A673 (cell line): ENCODE data around the gene HMGXB3. TPM values are rescaled to one million over a fixed set of nuclear protein-coding genes. Genes with fewer than 3 reads are reported as not detected.
"Not testable (repeated sequence)": the region's sequence is repeated elsewhere in the genome, so short reads cannot be mapped to it uniquely, and the experiment has no call there.

Experiments used
- BruUV-seq: library from RNA; stranded (reverse); fragments of 400-500 nt; replicated peaks from 2 replicates; lab custom pipeline; 2021; lab: Mats Ljungman, UMichigan
- CTCF ChIA-PET: fragments of 300-600 bp; sonication (Branson Sonifier 250); formaldehyde crosslinking; loops from one replicate; lab custom pipeline; 2022; ENCODE audit warnings: antibody characterized with exemption; lab: Charles Lee
- POLR2A ChIA-PET: fragments of 300-600 bp; sonication (Branson Sonifier 250); formaldehyde crosslinking; loops from one replicate; lab custom pipeline; 2022; ENCODE audit warnings: antibody characterized with exemption; ENCODE audit not compliant: low non-redundant PET; lab: Charles Lee
- DNase-seq: peaks from one replicate; pipeline ENCODE4 v3.0.0-alpha.2; 2015; ENCODE audit warnings: low spot score
- H3K27ac ChIP-seq: fragments of 200-600 bp; sonication (generic); 2 replicates; pipeline ENCODE4 v1.5.1; 2016; ENCODE audit warnings: mixed run types, low read depth, mild to moderate bottlenecking, mixed read lengths, antibody characterized with exemption, low read length; ENCODE audit not compliant: poor library complexity, severe bottlenecking
- H3K27me3 ChIP-seq: fragments of 200-600 bp; sonication (generic); replicated peaks from 2 replicates; pipeline ENCODE4 v1.6.1; 2017; ENCODE audit warnings: mixed run types, low read depth, mild to moderate bottlenecking, mixed read lengths, antibody characterized with exemption, low read length; ENCODE audit not compliant: insufficient read depth, poor library complexity
- H3K36me3 ChIP-seq: fragments of 200-600 bp; sonication (generic); 2 replicates; pipeline ENCODE4 v1.6.1; 2016; ENCODE audit warnings: mixed run types, mild to moderate bottlenecking, mixed read lengths, antibody characterized with exemption, low read length; ENCODE audit not compliant: insufficient read depth, poor library complexity, severe bottlenecking
- H3K4me1 ChIP-seq: fragments of 200-600 bp; sonication (generic); 2 replicates; pipeline ENCODE4 v1.6.1; 2017; ENCODE audit warnings: mixed run types, mild to moderate bottlenecking, mixed read lengths, antibody characterized with exemption, low read length; ENCODE audit not compliant: insufficient read depth, poor library complexity, severe bottlenecking
- H3K4me3 ChIP-seq: fragments of 200-600 bp; sonication (generic); 2 replicates; pipeline ENCODE4 v1.5.1; 2016; ENCODE audit warnings: low read depth, mixed run types, mild to moderate bottlenecking, mixed read lengths, low read length; ENCODE audit not compliant: poor library complexity, severe bottlenecking
- H3K9me3 ChIP-seq: fragments of 200-600 bp; sonication (generic); 2 replicates; pipeline ENCODE4 v1.6.1; 2016; ENCODE audit warnings: mixed run types, low read depth, mild to moderate bottlenecking, mixed read lengths, antibody characterized with exemption, low read length; ENCODE audit not compliant: poor library complexity, severe bottlenecking
- EZH2 ChIP-seq: fragments of 200-600 bp; sonication (generic); IDR thresholded peaks from 2 replicates; pipeline ENCODE4 v1.6.1; 2017; ENCODE audit warnings: borderline replicate concordance, low read depth, mild to moderate bottlenecking, mixed read lengths, antibody characterized with exemption, low read length; ENCODE audit not compliant: poor library complexity, severe bottlenecking
- intact Hi-C: fragments of 100-400 bp; cut with micrococcal nuclease; formaldehyde crosslinking; loops from one replicate; pipeline ENCODE4 v1.10.0; 2022; ENCODE audit not compliant: unreplicated experiment
- total RNA-seq: library from RNA; stranded (reverse); gene quantifications from 2 replicates; pipeline ENCODE4 v1.2.3, GENCODE V29; 2021
- TF ChIP-seq, protein P1 (sequence below): fragments of 300-800, 200-600 bp; sonication (generic); conservative IDR thresholded peaks from 2 replicates; pipeline ENCODE4 v1.5.1; 2017; ENCODE audit warnings: low read depth, mild to moderate bottlenecking, antibody characterized with exemption, low read length, moderate library complexity, mixed read lengths

Gene HMGXB3
- total RNA-seq, 1 experiment from 2014 or later: 52.6 TPM

DNA sequence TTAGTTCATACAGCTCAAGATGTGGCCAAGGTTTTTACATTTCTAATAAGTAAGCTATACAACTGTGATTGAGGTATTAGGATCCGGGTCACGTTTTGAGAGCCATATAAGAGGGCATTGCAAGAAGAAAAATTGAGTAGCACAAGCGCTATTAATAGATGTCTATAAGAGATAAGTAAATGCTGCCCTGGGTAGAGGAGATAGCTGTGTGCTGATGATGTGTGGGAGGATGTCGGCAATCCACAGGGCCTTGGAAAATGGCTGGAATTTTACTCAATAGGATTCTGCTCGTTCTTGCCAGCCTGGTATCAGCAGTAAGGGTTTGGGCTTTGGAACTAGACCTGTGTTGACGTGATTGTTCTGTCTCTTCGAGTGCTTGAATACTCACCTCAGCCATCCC lies 44.2 kb downstream of the HMGXB3 start:
- no peaks in the 10 kb centered on the region for H3K9me3 ChIP-seq
- H3K27ac ChIP-seq: peak overlapping the region; percentile 70
- H3K4me3 ChIP-seq: no peak overlapping the region
- H3K4me1 ChIP-seq: peaks cover 29% of the 10 kb centered on the region
- POLR2A ChIA-PET: no interaction called here
- intact Hi-C loops: no loop called here
- peaks cover 79% of the 10 kb centered on the region for H3K36me3 ChIP-seq
- TF ChIP-seq, protein P1, sequence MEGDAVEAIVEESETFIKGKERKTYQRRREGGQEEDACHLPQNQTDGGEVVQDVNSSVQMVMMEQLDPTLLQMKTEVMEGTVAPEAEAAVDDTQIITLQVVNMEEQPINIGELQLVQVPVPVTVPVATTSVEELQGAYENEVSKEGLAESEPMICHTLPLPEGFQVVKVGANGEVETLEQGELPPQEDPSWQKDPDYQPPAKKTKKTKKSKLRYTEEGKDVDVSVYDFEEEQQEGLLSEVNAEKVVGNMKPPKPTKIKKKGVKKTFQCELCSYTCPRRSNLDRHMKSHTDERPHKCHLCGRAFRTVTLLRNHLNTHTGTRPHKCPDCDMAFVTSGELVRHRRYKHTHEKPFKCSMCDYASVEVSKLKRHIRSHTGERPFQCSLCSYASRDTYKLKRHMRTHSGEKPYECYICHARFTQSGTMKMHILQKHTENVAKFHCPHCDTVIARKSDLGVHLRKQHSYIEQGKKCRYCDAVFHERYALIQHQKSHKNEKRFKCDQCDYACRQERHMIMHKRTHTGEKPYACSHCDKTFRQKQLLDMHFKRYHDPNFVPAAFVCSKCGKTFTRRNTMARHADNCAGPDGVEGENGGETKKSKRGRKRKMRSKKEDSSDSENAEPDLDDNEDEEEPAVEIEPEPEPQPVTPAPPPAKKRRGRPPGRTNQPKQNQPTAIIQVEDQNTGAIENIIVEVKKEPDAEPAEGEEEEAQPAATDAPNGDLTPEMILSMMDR: no peak
- no peak for TF ChIP-seq EZH2
- no peaks in the 10 kb centered on the region for H3K27me3 ChIP-seq
- no peak for DNase-seq
- CTCF ChIA-PET: no interaction called here
- BruUV-seq: no TSS peak

GRCh38 chr5:150045549-150045948 lies 45.0 kb downstream of the HMGXB3 start:
- peak overlapping the region; percentile 59 for H3K27ac ChIP-seq
- H3K27me3 ChIP-seq: no peaks in the 10 kb centered on the region
- H3K4me3 ChIP-seq: no peak overlapping the region
- CTCF ChIA-PET: no interaction called here
- H3K4me1 ChIP-seq: peaks cover 29% of the 10 kb centered on the region
- intact Hi-C loops: no loop called here
- peaks cover 80% of the 10 kb centered on the region for H3K36me3 ChIP-seq
- no peak for DNase-seq
- POLR2A ChIA-PET: no interaction called here
- no TSS peak for BruUV-seq
- H3K9me3 ChIP-seq: no peaks in the 10 kb centered on the region
- TF ChIP-seq, protein P1: no peak
- TF ChIP-seq EZH2: no peak

DNA sequence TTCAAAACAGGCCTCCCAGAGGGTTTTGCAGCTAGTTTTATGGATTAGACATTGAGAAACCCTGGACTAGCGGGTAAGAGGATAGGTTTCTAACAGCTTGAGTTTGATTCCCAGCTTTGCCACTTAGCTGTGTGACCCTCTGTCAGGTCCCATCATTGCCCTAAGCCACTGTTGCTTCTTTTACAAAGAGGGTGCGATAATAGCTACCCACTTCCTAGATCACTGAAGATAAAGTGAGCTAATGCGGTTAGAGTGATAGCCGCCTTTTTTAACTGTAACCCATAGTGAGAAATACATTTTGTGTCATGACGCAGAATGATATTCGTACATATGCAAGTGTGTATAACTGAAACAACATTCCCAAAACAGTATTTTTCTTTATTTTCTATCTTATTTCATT lies 45.5 kb downstream of the HMGXB3 start:
- CTCF ChIA-PET: no interaction called here
- POLR2A ChIA-PET: no interaction called here
- DNase-seq: no peak
- Histone ChIP-seq H3K27ac (no peak overlapping the region), H3K9me3 (no peaks in the 10 kb centered on the region), H3K27me3 (no peaks in the 10 kb centered on the region), H3K36me3 (peaks cover 80% of the 10 kb centered on the region), H3K4me3 (no peak overlapping the region), H3K4me1 (peaks cover 29% of the 10 kb centered on the region)
- no TSS peak for BruUV-seq
- TF ChIP-seq, protein P1: no peak
- no peak for TF ChIP-seq EZH2
- intact Hi-C loops: no loop called here

DNA sequence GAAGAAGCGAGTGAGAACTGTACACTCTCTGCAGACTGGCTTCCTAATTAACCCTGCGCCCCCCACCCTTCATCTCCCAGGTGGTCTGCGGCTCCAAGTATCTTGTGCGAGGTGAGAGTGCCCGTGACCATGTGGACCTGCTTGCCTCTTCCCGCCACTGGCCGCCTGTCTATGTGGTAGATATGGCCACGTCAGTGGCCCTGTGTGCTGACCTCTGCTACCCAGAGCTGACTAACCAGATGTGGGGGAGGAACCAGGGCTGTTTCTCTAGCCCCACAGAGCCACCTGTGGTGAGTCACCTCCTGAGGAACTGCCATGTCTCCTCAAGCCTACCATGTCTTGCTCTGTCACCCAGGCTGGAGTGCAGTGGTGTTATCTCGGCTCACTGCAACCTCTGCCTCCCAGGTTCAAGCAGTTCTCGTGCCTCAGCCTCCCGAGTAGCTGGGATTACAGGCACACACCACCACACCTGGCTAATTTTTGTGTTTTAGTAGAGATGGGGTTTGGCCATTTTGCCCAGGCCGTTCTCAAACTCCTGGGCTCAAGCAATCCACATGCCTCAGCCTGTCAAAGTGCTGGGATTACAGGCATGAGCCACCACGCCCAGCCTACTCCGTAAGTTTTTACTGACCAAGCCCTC lies 49.8 kb downstream of the HMGXB3 start:
- POLR2A ChIA-PET: interaction anchor here (0.7 kb wide), 1 partner anchor 84 kb away, joined by 3 read pairs; no protein-coding TSS in a partner anchor
- CTCF ChIA-PET, DNase-seq, H3K4me1 ChIP-seq, H3K9me3 ChIP-seq, H3K27ac ChIP-seq, H3K27me3 ChIP-seq, intact Hi-C loops, H3K4me3 ChIP-seq, BruUV-seq: not testable (repeated sequence)
- H3K36me3 ChIP-seq: peaks cover 93% of the 10 kb centered on the region
